Measurements from ENCODE around the gene MAP3K1. TPM values are rescaled to one million over a fixed set of nuclear protein-coding genes. Genes with fewer than 3 reads are reported as not detected.

MAP3K1 gene
- total RNA-seq, 4 donors from 2014 or later: 12.8 to 55.3 (median 17.4) TPM

DNA sequence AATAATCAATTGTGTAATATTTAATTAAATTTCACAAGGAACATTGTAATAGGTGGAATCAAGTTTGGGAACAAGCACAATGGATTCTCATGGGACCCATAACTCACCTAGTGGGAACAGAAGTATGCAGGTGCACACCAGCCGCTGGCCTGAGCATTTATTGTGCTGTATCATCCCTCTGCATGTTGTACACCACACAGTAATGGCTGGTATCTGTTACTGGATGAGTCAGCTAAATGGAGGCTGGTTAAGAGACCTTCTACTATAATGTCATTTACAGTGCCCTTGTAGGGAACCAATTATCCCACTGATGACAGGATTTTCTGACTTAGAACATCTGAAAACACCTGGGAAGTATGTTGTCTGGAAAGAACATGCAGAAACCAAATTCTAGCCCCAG lies 3.2 kb upstream of the MAP3K1 start:
- H3K4me3 ChIP-seq: no peak overlapping the region
- DNase-seq: no peak
- H3K36me3 ChIP-seq: no peaks in the 10 kb centered on the region
- TF ChIP-seq, protein P1, sequence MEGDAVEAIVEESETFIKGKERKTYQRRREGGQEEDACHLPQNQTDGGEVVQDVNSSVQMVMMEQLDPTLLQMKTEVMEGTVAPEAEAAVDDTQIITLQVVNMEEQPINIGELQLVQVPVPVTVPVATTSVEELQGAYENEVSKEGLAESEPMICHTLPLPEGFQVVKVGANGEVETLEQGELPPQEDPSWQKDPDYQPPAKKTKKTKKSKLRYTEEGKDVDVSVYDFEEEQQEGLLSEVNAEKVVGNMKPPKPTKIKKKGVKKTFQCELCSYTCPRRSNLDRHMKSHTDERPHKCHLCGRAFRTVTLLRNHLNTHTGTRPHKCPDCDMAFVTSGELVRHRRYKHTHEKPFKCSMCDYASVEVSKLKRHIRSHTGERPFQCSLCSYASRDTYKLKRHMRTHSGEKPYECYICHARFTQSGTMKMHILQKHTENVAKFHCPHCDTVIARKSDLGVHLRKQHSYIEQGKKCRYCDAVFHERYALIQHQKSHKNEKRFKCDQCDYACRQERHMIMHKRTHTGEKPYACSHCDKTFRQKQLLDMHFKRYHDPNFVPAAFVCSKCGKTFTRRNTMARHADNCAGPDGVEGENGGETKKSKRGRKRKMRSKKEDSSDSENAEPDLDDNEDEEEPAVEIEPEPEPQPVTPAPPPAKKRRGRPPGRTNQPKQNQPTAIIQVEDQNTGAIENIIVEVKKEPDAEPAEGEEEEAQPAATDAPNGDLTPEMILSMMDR (IDR thresholded peaks at IDR 0.05): no peak
- no peak for TF ChIP-seq POLR2A (IDR thresholded peaks at IDR 0.05)
- no peaks in the 10 kb centered on the region for H3K4me1 ChIP-seq
- H3K9me3 ChIP-seq: no peaks in the 10 kb centered on the region
- H3K27ac ChIP-seq: no peak overlapping the region
- H3K27me3 ChIP-seq: no peaks in the 10 kb centered on the region

DNA sequence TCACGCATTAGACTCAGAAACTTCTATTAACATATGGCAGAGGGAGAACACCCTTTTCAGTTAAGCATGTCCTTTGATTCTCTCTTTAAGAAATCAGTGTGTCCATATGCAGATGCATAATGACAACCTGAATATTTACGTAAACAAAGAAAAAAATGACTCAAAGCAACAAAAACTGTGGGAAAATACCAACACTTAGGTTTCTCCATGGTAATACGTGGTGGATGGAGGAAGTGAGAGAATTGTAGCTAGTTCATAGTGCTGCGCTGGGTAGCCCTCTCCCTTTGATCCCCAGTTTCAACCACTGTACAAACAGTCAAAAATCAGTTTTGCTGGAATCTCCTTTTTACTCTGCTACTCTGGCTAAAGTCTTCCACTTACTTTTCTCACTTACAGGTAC lies 2.0 kb upstream of the MAP3K1 start:
- TF ChIP-seq POLR2A (IDR thresholded peaks at IDR 0.05): no peak
- TF ChIP-seq, protein P1 (IDR thresholded peaks at IDR 0.05): no peak
- Histone ChIP-seq H3K27me3 (no peaks in the 10 kb centered on the region), H3K27ac (no peak overlapping the region), H3K4me1 (peaks cover 0 to 10% (median 0%) of the 10 kb centered on the region in 4 donors), H3K9me3 (no peaks in the 10 kb centered on the region), H3K36me3 (no peaks in the 10 kb centered on the region), H3K4me3 (no peak overlapping the region)
- no peak for DNase-seq

DNA sequence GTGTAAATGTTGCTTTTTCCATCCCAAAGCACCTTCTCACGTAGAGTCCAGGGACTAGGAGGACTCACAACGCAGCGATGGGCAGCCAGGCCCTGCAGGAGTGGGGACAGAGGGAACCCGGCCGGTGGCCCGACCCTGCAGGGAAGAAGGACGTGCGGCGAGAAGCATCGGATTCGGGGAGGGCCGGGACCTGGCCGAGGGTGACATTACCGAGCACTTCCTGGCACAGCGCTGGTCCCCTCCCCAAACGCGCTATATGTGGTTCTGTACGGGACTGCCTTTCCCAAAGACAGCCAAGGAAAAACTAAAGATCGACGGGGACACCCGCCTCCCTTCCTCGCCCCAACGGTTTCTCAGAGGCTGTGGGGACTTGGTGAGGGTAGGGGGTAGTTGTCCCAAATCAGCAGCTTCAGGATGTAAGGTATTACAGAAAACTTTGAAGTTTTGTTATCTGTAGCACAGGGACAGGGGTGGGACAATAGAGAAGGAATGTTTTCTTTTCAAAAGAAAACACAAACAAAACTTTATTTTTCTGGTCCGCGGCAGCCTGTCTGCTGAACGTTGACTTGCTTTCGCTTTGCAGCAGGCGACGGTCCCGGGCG lies 887 bp upstream of the MAP3K1 start:
- H3K36me3 ChIP-seq: no peaks in the 10 kb centered on the region
- no peaks in the 10 kb centered on the region for H3K9me3 ChIP-seq
- peak overlapping the region; percentile 60 to 99 (median 92) for H3K4me3 ChIP-seq
- no peaks in the 10 kb centered on the region for H3K27me3 ChIP-seq
- DNase-seq: peak; percentile 66 to 71 (median 70)
- TF ChIP-seq POLR2A (IDR thresholded peaks at IDR 0.05): no peak
- TF ChIP-seq, protein P1 (IDR thresholded peaks at IDR 0.05): peak in 1 of 6 experiments; percentile 32
- H3K4me1 ChIP-seq: peaks cover 0 to 13% (median 3%) of the 10 kb centered on the region in 4 donors
- H3K27ac ChIP-seq: peak overlapping the region; percentile 93 to 100 (median 98)

DNA sequence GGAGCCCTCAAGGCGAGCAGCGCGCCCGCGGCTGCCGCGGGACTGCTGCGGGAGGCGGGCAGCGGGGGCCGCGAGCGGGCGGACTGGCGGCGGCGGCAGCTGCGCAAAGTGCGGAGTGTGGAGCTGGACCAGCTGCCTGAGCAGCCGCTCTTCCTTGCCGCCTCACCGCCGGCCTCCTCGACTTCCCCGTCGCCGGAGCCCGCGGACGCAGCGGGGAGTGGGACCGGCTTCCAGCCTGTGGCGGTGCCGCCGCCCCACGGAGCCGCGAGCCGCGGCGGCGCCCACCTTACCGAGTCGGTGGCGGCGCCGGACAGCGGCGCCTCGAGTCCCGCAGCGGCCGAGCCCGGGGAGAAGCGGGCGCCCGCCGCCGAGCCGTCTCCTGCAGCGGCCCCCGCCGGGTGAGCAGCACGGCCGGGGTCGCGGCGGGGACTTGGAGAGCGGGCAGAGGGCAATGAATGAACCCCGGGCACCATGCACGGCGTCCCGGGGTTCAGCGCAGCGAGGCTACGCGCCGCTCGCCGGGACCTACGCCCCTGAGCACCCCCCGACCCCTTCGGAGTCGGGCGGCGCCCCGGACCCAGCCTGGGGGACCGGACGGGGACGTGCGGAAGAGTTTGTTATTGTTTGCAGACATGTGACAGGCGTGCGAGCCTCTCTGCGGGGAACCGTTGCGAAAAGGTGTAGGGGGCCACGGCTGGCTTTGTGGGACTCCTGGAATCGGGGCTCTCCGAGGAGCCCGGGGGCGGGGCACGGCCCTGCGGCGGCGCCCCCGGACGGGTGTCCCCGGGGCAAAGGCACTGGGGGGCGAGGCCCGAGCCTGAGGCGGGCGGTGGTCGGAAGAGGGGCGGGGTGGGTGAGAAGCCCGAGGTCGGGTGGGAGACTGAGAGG lies 553 bp downstream of the MAP3K1 start:
- peak; percentile 55 to 70 (median 68) for DNase-seq
- peaks cover 0 to 16% (median 6%) of the 10 kb centered on the region in 4 donors for H3K4me1 ChIP-seq
- no peak for TF ChIP-seq POLR2A (IDR thresholded peaks at IDR 0.05)
- TF ChIP-seq, protein P1 (IDR thresholded peaks at IDR 0.05): no peak
- peak overlapping the region; percentile 93 to 100 (median 98) for H3K27ac ChIP-seq
- no peaks in the 10 kb centered on the region for H3K9me3 ChIP-seq
- H3K27me3 ChIP-seq: no peaks in the 10 kb centered on the region
- no peaks in the 10 kb centered on the region for H3K36me3 ChIP-seq
- peak overlapping the region; percentile 60 to 99 (median 92) for H3K4me3 ChIP-seq

DNA sequence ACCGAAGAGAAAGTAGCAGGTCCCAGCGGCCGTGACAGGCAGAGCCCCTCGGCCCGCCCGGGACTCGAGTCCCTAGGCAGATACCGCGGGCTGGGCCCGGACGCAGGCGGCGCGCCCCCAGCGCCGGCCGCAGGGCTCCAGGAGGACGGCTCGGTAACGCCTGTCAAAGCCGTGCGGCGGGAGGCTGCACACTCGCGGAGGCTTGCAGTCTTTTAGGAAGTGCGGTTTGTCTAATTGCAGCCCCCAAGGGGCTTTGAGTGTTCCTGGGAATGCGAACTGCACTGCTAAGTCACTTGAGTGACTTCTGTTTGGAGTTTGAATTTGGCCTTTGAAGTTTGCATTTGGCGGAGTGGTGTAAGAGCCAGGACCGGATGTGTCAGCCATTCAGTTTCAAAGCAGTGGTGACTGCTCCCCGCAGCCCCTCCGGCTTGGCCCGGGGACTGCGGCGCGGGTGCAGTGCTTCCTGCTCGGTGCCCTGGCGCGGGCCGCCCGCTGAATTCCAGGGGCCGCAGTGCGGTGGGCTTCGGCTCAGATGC lies 1.3 kb downstream of the MAP3K1 start:
- Histone ChIP-seq H3K27me3 (no peaks in the 10 kb centered on the region), H3K4me3 (peak overlapping the region; percentile 60 to 99 (median 92)), H3K36me3 (no peaks in the 10 kb centered on the region), H3K9me3 (no peaks in the 10 kb centered on the region), H3K4me1 (peaks cover 0 to 16% (median 6%) of the 10 kb centered on the region in 4 donors), H3K27ac (peak overlapping the region; percentile 93 to 100 (median 98))
- peak in 1 of 2 donors; percentile 8 for TF ChIP-seq POLR2A (IDR thresholded peaks at IDR 0.05)
- TF ChIP-seq, protein P1 (IDR thresholded peaks at IDR 0.05): no peak
- DNase-seq: peak; percentile 68 to 85 (median 77)
